ENCODE data around the gene APCDD1. TPM values are rescaled to one million over a fixed set of nuclear protein-coding genes. Genes with fewer than 3 reads are reported as not detected.

APCDD1 gene
- polyA plus RNA-seq, 1 experiment, result 0.01 TPM

DNA sequence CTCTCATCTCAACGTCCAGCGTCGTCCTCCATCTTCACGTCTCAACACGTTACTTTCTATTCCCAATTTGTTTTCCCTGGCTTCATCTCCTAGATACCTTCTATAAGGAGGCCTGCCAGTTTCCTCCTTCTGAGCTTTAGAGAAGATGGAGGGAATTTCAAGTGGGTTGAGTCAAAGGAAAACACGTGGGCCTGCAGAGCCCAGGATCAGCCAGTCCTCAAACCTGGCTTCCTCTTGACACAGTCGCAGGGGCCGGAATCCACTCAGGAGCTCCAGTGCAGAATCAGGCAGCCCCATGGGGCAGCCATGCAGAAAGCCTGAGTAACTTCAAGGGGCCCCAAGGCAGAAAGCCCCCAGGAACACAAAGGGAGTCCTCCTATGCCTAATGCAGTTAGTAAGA is 14.5 kb upstream of the APCDD1 start:
- POLR2A ChIA-PET, result no interaction called here

DNA sequence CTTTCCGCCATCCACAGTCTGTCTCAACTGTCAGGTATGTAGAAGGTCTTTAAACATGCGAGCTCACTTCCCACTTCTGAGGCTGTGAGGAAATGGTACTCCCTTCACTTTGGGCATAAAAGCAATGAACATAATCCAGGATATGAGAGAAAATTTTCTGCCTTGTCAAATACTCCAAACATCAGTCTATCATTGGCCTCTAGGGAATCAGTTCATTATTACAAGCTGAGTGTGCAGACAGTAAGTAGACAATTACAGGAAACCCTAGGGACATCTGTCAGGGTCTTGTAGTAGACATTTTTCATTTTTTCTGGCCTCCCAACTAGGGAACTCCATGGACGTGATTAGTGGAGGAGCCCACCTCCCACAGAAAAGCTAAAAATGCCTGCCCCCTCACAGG is 13.6 kb upstream of the APCDD1 start:
- Histone ChIP-seq H3K9me3 (ENCODE audit: control insufficient read depth, insufficient read depth, low read length) (no peaks in the 10 kb centered on the region), H3K27ac (ENCODE audit: low read depth, low read length) (no peak overlapping the region), H3K4me3 (ENCODE audit: low read depth, low read length) (no peak overlapping the region), H3K27me3 (ENCODE audit: control insufficient read depth, insufficient read depth, low read length) (peaks cover 6% of the 10 kb centered on the region)
- DNase-seq (ENCODE audit: low read depth, low spot score), result no peak
- POLR2A ChIA-PET, result no interaction called here
- TF ChIP-seq, protein P1, sequence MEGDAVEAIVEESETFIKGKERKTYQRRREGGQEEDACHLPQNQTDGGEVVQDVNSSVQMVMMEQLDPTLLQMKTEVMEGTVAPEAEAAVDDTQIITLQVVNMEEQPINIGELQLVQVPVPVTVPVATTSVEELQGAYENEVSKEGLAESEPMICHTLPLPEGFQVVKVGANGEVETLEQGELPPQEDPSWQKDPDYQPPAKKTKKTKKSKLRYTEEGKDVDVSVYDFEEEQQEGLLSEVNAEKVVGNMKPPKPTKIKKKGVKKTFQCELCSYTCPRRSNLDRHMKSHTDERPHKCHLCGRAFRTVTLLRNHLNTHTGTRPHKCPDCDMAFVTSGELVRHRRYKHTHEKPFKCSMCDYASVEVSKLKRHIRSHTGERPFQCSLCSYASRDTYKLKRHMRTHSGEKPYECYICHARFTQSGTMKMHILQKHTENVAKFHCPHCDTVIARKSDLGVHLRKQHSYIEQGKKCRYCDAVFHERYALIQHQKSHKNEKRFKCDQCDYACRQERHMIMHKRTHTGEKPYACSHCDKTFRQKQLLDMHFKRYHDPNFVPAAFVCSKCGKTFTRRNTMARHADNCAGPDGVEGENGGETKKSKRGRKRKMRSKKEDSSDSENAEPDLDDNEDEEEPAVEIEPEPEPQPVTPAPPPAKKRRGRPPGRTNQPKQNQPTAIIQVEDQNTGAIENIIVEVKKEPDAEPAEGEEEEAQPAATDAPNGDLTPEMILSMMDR (IDR thresholded peaks at IDR 0.05; ENCODE audit: low read depth, low read length), result no peak
- CTCF ChIA-PET, result no interaction called here

More for the DNA sequence above, 14.5 kb upstream of the APCDD1 start:
- TF ChIP-seq, protein P1 (IDR thresholded peaks at IDR 0.05; ENCODE audit: low read depth, low read length), result no peak
- Histone ChIP-seq H3K4me3 (ENCODE audit: low read depth, low read length) (no peak overlapping the region), H3K9me3 (ENCODE audit: control insufficient read depth, insufficient read depth, low read length) (no peaks in the 10 kb centered on the region), H3K27ac (ENCODE audit: low read depth, low read length) (no peak overlapping the region), H3K27me3 (ENCODE audit: control insufficient read depth, insufficient read depth, low read length) (peaks cover 6% of the 10 kb centered on the region)
- DNase-seq (ENCODE audit: low read depth, low spot score), result no peak
- CTCF ChIA-PET, result no interaction called here

DNA sequence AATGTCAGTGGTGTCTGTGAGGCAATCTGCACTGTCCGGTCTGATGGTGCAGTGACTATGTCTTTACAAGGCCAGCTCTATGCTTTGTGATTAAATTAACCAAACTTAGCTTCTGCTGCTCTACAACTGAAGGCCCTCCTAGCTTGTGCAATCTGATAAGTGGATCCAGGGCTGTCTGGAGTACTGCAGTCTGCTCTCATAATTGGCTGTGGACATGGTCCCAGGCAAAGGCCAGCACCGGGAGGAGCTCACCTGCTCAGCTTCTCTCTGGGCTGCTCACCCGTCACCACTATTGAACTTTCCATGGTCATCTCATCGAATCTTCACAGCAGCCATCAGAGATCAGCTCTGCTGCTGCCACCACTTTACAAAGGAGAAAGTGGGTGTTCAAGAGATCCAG is 13.0 kb upstream of the APCDD1 start:
- Histone ChIP-seq H3K27me3 (ENCODE audit: control insufficient read depth, insufficient read depth, low read length) (peaks cover 6% of the 10 kb centered on the region), H3K9me3 (ENCODE audit: control insufficient read depth, insufficient read depth, low read length) (no peaks in the 10 kb centered on the region), H3K27ac (ENCODE audit: low read depth, low read length) (no peak overlapping the region), H3K4me3 (ENCODE audit: low read depth, low read length) (no peak overlapping the region)
- TF ChIP-seq, protein P1 (IDR thresholded peaks at IDR 0.05; ENCODE audit: low read depth, low read length), result no peak
- POLR2A ChIA-PET, result interaction anchor here (0.7 kb wide), 1 partner anchor 257 kb away, joined by 9 read pairs; no protein-coding TSS in a partner anchor
- no peak for DNase-seq (ENCODE audit: low read depth, low spot score)
- CTCF ChIA-PET, result no interaction called here

DNA sequence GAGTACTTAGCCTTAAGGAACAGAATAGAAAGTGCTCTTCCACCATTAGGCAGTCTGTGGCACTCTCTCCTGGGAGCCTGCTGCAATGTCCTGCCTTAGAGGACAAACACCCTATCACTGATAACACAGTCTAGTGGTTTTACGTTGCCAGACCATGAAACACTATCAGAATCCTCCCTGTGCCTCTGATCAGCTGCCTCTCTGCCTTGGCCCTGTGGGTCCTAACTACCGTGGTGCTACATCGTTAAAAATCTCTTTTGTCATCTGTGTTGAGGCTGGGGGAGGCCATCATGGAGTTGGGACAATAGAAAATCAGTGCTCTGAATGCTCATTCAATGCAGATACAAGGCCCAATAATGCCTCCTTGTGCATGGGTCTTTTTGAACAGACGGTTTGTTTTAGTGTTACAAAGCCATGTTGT is 11.9 kb upstream of the APCDD1 start:
- H3K4me3 ChIP-seq (ENCODE audit: low read depth, low read length), result no peak overlapping the region
- no peaks in the 10 kb centered on the region for H3K9me3 ChIP-seq (ENCODE audit: control insufficient read depth, insufficient read depth, low read length)
- no peak for DNase-seq (ENCODE audit: low read depth, low spot score)
- no peak overlapping the region for H3K27ac ChIP-seq (ENCODE audit: low read depth, low read length)
- ChIA-PET CTCF (interaction anchor here (0.6 kb wide), 1 partner anchor 40 kb away, joined by 3 read pairs; no protein-coding TSS in a partner anchor), POLR2A (no interaction called here)
- H3K27me3 ChIP-seq (ENCODE audit: control insufficient read depth, insufficient read depth, low read length), result peaks cover 6% of the 10 kb centered on the region
- TF ChIP-seq, protein P1 (IDR thresholded peaks at IDR 0.05; ENCODE audit: low read depth, low read length), result no peak

DNA sequence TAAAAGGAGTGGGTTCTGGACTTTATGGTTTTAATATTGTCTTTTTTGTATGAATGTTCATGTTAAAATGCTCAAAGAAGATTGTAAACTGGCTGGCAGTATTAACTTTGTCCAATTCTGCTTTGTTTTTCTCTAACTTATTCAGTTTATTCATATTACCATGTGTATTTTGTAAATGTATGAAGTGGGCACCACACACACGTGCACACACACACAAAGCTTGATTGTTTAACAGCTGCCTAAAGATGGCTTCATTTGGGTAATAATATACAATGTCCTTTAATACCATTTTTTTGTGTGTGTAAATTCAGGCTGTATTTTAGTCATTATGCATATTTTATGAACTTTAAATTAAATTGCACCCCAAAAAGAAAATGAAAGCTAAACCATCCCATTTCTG is 11.4 kb upstream of the APCDD1 start:
- H3K27me3 ChIP-seq (ENCODE audit: control insufficient read depth, insufficient read depth, low read length), result peaks cover 6% of the 10 kb centered on the region
- CTCF ChIA-PET, result interaction anchor here (0.6 kb wide), 1 partner anchor 39 kb away, joined by 3 read pairs; no protein-coding TSS in a partner anchor
- DNase-seq (ENCODE audit: low read depth, low spot score), result no peak

More for the DNA sequence above, 11.4 kb upstream of the APCDD1 start:
- POLR2A ChIA-PET, result no interaction called here
- Histone ChIP-seq H3K9me3 (ENCODE audit: control insufficient read depth, insufficient read depth, low read length) (no peaks in the 10 kb centered on the region), H3K27ac (ENCODE audit: low read depth, low read length) (no peak overlapping the region), H3K4me3 (ENCODE audit: low read depth, low read length) (no peak overlapping the region)
- TF ChIP-seq, protein P1 (IDR thresholded peaks at IDR 0.05; ENCODE audit: low read depth, low read length), result no peak

All from AG04450 (cell line).